ENCODE data around the gene ARPC1A. TPM values are rescaled to one million over a fixed set of nuclear protein-coding genes. Genes with fewer than 3 reads are reported as not detected.

ARPC1A gene
- total RNA-seq, 1 experiment from 2014 or later = 253 TPM

DNA sequence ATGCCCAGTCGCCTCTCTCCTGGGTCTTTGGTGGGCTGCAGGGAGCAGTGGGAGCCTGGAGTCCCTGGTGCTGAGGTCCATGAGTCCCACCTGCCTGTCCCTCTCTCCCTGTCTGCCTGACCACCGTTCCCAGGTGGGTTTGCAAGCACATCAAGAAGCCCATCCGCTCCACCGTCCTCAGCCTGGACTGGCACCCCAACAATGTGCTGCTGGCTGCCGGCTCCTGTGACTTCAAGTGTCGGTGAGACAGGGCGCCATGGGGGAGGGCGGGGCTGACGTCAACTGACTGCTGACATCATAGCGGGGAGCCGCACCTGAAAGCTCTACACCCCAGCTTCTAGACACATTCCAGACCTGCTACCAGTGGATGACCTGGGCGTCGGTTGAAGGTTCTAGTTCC lies 64.1 kb downstream of the ARPC1A start:
- peaks cover 23% of the 10 kb centered on the region for H3K4me1 ChIP-seq (ENCODE audit: control insufficient read depth, insufficient read depth, low read length)
- ChIA-PET CTCF (interaction anchor here (0.7 kb wide), 2 partner anchors 34 to 66 kb away, joined by 3 to 5 read pairs; no protein-coding TSS in a partner anchor), POLR2A (interaction anchor here (0.6 kb wide), 1 partner anchor 25 kb away, joined by 5 read pairs; no protein-coding TSS in a partner anchor)
- TF ChIP-seq TCF7L2 (IDR thresholded peaks at IDR 0.05; ENCODE audit: low read depth, low read length) (no peak), POLR2AphosphoS5 (IDR thresholded peaks at IDR 0.05; ENCODE audit: low read depth, low read length) (no peak), SIN3A (IDR thresholded peaks at IDR 0.05; ENCODE audit: borderline replicate concordance, insufficient read depth, low read depth, low read length) (no peak)
- TF ChIP-seq, protein P1, sequence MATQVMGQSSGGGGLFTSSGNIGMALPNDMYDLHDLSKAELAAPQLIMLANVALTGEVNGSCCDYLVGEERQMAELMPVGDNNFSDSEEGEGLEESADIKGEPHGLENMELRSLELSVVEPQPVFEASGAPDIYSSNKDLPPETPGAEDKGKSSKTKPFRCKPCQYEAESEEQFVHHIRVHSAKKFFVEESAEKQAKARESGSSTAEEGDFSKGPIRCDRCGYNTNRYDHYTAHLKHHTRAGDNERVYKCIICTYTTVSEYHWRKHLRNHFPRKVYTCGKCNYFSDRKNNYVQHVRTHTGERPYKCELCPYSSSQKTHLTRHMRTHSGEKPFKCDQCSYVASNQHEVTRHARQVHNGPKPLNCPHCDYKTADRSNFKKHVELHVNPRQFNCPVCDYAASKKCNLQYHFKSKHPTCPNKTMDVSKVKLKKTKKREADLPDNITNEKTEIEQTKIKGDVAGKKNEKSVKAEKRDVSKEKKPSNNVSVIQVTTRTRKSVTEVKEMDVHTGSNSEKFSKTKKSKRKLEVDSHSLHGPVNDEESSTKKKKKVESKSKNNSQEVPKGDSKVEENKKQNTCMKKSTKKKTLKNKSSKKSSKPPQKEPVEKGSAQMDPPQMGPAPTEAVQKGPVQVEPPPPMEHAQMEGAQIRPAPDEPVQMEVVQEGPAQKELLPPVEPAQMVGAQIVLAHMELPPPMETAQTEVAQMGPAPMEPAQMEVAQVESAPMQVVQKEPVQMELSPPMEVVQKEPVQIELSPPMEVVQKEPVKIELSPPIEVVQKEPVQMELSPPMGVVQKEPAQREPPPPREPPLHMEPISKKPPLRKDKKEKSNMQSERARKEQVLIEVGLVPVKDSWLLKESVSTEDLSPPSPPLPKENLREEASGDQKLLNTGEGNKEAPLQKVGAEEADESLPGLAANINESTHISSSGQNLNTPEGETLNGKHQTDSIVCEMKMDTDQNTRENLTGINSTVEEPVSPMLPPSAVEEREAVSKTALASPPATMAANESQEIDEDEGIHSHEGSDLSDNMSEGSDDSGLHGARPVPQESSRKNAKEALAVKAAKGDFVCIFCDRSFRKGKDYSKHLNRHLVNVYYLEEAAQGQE (IDR thresholded peaks at IDR 0.05; ENCODE audit: insufficient read depth in 1 of 2, low read depth in 2 of 2, low read length in 1 of 2) = no peak
- TF ChIP-seq, protein P2, sequence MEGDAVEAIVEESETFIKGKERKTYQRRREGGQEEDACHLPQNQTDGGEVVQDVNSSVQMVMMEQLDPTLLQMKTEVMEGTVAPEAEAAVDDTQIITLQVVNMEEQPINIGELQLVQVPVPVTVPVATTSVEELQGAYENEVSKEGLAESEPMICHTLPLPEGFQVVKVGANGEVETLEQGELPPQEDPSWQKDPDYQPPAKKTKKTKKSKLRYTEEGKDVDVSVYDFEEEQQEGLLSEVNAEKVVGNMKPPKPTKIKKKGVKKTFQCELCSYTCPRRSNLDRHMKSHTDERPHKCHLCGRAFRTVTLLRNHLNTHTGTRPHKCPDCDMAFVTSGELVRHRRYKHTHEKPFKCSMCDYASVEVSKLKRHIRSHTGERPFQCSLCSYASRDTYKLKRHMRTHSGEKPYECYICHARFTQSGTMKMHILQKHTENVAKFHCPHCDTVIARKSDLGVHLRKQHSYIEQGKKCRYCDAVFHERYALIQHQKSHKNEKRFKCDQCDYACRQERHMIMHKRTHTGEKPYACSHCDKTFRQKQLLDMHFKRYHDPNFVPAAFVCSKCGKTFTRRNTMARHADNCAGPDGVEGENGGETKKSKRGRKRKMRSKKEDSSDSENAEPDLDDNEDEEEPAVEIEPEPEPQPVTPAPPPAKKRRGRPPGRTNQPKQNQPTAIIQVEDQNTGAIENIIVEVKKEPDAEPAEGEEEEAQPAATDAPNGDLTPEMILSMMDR (IDR thresholded peaks at IDR 0.05) = no peak
- H3K9me3 ChIP-seq (ENCODE audit: control insufficient read depth, insufficient read depth, low read depth, low read length) = no peaks in the 10 kb centered on the region
- no peaks in the 10 kb centered on the region for H3K27me3 ChIP-seq (ENCODE audit: control insufficient read depth, insufficient read depth, low read length)
- H3K36me3 ChIP-seq (ENCODE audit: control insufficient read depth, insufficient read depth, low read length) = peaks cover 2% of the 10 kb centered on the region; the same call in 1 of the 2 replicates
- BruUV-seq (replicated peaks) = no TSS peak
- in situ Hi-C loops (cut with HindIII; ENCODE audit: low pct_unique_long_range_greater_than_20kb, low sequenced_read_pairs) (no loop called here), intact Hi-C loops (cut with micrococcal nuclease; ENCODE audit: unreplicated experiment) (no loop called here)
- ATAC-seq (no peak), DNase-seq (ENCODE audit: low read depth, low spot score) (no peak)
- no peak overlapping the region for H3K4me3 ChIP-seq (ENCODE audit: low read depth in 2 of 2, low read length in 2 of 2)
- H3K27ac ChIP-seq (ENCODE audit: low read length) = no peak overlapping the region

DNA sequence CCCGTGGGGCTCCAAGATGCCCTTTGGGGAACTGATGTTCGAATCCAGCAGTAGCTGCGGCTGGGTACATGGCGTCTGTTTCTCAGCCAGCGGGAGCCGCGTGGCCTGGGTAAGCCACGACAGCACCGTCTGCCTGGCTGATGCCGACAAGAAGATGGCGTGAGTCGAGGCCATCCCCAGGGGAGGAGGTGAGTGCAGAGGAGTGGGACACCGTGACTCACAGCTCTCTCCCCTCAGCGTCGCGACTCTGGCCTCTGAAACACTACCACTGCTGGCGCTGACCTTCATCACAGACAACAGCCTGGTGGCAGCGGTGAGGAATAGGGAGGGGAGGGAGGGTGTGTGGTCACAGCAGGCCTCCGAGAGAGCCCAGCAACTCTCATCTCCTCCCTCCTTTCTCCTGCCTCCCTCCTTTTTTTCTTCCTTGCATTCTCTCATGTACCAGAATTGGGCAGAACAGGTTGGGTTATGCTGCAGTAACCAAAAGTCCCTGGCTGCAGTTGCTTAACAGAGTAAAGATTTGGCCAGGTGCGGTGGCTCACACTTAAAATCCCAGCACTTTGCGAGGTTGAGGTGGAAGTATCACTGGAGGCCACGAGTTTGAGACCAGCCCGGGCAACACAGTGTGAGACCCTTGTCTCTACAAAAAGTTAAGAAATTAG lies 65.4 kb downstream of the ARPC1A start:
- ChIA-PET CTCF (no interaction called here), POLR2A (no interaction called here)
- intact Hi-C loops (cut with micrococcal nuclease; ENCODE audit: unreplicated experiment) = no loop called here
- H3K4me1 ChIP-seq (ENCODE audit: control insufficient read depth, insufficient read depth, low read length) = peaks cover 35% of the 10 kb centered on the region
- in situ Hi-C loops (cut with HindIII; ENCODE audit: low pct_unique_long_range_greater_than_20kb, low sequenced_read_pairs) = no loop called here
- DNase-seq (ENCODE audit: low read depth, low spot score) (no peak), ATAC-seq (no peak)
- no peak for TF ChIP-seq TCF7L2 (IDR thresholded peaks at IDR 0.05; ENCODE audit: low read depth, low read length)
- TF ChIP-seq, protein P2 (IDR thresholded peaks at IDR 0.05) = no peak
- TF ChIP-seq, protein P1 (IDR thresholded peaks at IDR 0.05; ENCODE audit: insufficient read depth in 1 of 2, low read depth in 2 of 2, low read length in 1 of 2) = no peak
- no peak for TF ChIP-seq SIN3A (IDR thresholded peaks at IDR 0.05; ENCODE audit: borderline replicate concordance, insufficient read depth, low read depth, low read length)
- TF ChIP-seq POLR2AphosphoS5 (IDR thresholded peaks at IDR 0.05; ENCODE audit: low read depth, low read length) = no peak
- no peak overlapping the region for H3K27ac ChIP-seq (ENCODE audit: low read length)
- BruUV-seq (replicated peaks) = no TSS peak
- H3K27me3 ChIP-seq (ENCODE audit: control insufficient read depth, insufficient read depth, low read length) = no peaks in the 10 kb centered on the region
- H3K9me3 ChIP-seq (ENCODE audit: control insufficient read depth, insufficient read depth, low read depth, low read length) = no peaks in the 10 kb centered on the region
- peaks cover 2% of the 10 kb centered on the region; the same call in 1 of the 2 replicates for H3K36me3 ChIP-seq (ENCODE audit: control insufficient read depth, insufficient read depth, low read length)
- no peak overlapping the region for H3K4me3 ChIP-seq (ENCODE audit: low read depth in 2 of 2, low read length in 2 of 2)
